Dendritic cell treated with granulocyte-macrophage colony-stimulating factor and Interleukin-4, amounts not matched to agents 40 ng/mL and 50 ng/mL, for 4 days (primary cell): ENCODE measurements around the gene SUZ12.
"Not testable (repeated sequence)": the region's sequence is repeated elsewhere in the genome, so short reads cannot be mapped to it uniquely, and the experiment has no call there.

Experiments
- H3K27ac Mint-ChIP-seq: one replicate; pipeline ENCODE4 v1.8.0; 2022; ENCODE audit warnings: mild to moderate bottlenecking, mixed read lengths
- H3K27me3 Mint-ChIP-seq: one replicate; pipeline ENCODE4 v1.8.0; 2022; ENCODE audit warnings: mild to moderate bottlenecking, mixed read lengths
- H3K36me3 Mint-ChIP-seq: one replicate; pipeline ENCODE4 v1.8.0; 2022; ENCODE audit warnings: low read depth, mixed read lengths
- H3K4me1 Mint-ChIP-seq: one replicate; pipeline ENCODE4 v1.8.0; 2022; ENCODE audit warnings: low read depth, mixed read lengths
- H3K4me3 Mint-ChIP-seq: one replicate; pipeline ENCODE4 v1.8.0; 2022; ENCODE audit warnings: mild to moderate bottlenecking, moderate library complexity, mixed read lengths
- H3K9me3 Mint-ChIP-seq: one replicate; pipeline ENCODE4 v1.8.0; 2022; ENCODE audit warnings: mixed read lengths
- intact Hi-C: fragments of 100-400 bp; cut with micrococcal nuclease; formaldehyde crosslinking; loops from one replicate; pipeline ENCODE4 v1.15.0; 2022

SUZ12 gene

GRCh38 chr17:32040246-32040645 is 103.4 kb downstream of the SUZ12 start:
- H3K27ac Mint-ChIP-seq, H3K4me1 Mint-ChIP-seq, intact Hi-C loops, H3K4me3 Mint-ChIP-seq, H3K9me3 Mint-ChIP-seq, H3K27me3 Mint-ChIP-seq: not testable (repeated sequence)
- H3K36me3 Mint-ChIP-seq, result peaks cover 74% of the 10 kb centered on the region

DNA sequence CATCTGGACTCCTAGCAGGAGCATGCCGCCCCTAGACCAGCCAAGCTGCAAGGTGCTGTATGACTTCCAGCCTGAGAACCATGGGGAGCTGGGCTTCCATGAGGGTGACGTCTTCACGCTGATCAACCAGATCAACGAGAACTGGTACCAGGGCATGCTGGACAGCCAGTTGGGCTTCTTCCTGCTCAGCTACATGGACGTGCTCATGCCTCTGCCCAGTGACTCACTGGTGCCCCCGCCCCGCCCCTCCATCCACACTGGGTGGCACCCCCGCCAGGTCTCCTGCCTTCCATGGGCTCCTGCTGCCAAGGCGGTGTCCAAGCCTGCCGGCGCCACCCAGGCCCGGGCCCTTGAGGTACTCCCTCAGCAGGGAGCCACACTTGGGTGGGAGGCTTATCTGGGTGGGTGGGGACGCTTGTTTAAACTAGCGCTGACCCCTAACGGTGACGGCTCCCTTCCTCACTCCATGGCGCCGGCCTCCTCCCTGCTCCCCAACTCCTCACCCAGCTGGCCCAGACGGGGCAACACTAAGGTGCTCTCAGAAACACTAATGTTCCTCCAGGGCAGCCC is 104.6 kb downstream of the SUZ12 start:
- H3K27ac Mint-ChIP-seq, H3K27me3 Mint-ChIP-seq, intact Hi-C loops, H3K9me3 Mint-ChIP-seq, H3K4me1 Mint-ChIP-seq, H3K4me3 Mint-ChIP-seq: not testable (repeated sequence)
- H3K36me3 Mint-ChIP-seq, result peaks cover 68% of the 10 kb centered on the region

DNA sequence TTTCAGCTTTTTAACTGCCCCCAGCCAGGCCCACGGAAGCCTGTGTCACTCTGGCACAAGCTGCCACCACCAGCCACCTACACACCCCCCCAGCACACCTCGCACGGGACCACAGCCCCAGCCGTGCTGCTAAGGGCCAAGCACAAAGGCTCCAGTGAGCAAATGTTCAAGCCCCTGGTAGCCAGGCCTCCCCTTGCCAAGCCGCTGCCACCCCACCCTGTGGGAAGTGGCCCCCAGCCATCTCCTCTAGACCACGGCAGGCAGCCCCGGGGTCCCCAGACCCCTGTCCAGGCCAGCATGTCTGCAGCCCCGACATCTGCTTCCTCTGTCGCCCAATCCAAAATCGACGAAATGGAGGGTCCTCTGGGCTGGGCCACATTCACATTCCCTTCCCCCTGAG is 105.5 kb downstream of the SUZ12 start:
- H3K4me3 Mint-ChIP-seq, H3K4me1 Mint-ChIP-seq, H3K27me3 Mint-ChIP-seq, intact Hi-C loops, H3K27ac Mint-ChIP-seq, H3K9me3 Mint-ChIP-seq: not testable (repeated sequence)
- H3K36me3 Mint-ChIP-seq, result peaks cover 62% of the 10 kb centered on the region

DNA sequence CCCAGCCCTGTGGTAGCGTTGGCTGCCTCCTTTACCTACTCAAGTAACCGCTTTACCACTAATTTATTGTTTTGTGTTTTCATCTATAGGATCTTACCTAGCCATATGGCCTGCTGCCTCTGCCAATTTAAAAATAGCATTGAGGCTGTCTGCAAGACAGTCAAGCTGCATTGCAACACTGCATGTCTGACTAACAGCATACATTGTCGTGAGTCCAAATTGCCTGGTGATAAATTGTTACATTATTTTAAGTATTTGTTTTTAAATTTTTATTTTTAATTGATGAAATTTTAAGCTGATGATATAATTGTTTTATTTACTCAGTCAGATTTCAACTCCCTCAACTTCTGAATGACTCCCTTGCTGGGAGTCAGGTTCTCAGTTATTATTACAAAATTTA is 108.8 kb downstream of the SUZ12 start:
- peaks cover 61% of the 10 kb centered on the region for H3K36me3 Mint-ChIP-seq
- H3K27ac Mint-ChIP-seq, H3K4me1 Mint-ChIP-seq, H3K27me3 Mint-ChIP-seq, H3K4me3 Mint-ChIP-seq, intact Hi-C loops, H3K9me3 Mint-ChIP-seq: not testable (repeated sequence)

DNA sequence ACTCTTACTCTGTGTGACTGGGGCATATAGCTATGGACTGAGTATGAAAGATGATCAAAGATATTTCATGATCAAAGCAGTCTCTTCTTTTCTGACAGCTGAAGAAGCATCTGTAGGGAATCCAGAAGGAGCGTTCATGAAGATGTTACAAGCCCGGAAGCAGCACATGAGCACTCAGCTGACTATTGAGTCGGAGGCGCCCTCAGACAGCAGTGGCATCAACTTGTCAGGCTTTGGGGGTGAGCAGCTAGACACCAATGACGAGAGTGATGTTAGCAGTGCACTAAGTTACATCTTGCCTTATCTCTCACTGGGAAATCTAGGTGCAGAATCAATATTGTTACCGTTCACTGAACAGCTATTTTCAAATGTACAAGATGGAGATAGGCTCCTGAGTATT is 110.9 kb downstream of the SUZ12 start:
- peaks cover 54% of the 10 kb centered on the region for H3K36me3 Mint-ChIP-seq
- H3K4me3 Mint-ChIP-seq, H3K27me3 Mint-ChIP-seq, H3K4me1 Mint-ChIP-seq, H3K9me3 Mint-ChIP-seq, H3K27ac Mint-ChIP-seq, intact Hi-C loops: not testable (repeated sequence)
